Adrenal gland (tissue), 5 donors: ENCODE results near the gene PTPN1.

Experiments used
- CTCF ChIP-seq, 6 experiments: fragments of 450-650 bp in 4 of 6; fragments of 200-600 bp in 2 of 6; sonication (generic) in 1 of 6; IDR thresholded peaks; 1 replicate in 5 of 6; 2 replicates in 1 of 6; pipeline versions ENCODE4 v1.5.1 to v1.8.0; 2016 to 2021; ENCODE audit warnings: antibody characterized with exemption in 6 of 6, mild to moderate bottlenecking in 2 of 6, moderate library complexity in 1 of 6
- POLR2A ChIP-seq, 2 donors: fragments of 450-650 bp; IDR thresholded peaks; one replicate each; pipeline ENCODE4 v1.6.1; 2017; ENCODE audit warnings: antibody characterized with exemption in 2 of 2, mild to moderate bottlenecking in 2 of 2, moderate library complexity in 1 of 2
- donor health status: DM: no; HTN: no; CAD: no.

- TF ChIP-seq CTCF (IDR thresholded peaks at IDR 0.05) (peak in 4 of 6 experiments; percentile 2 to 32 (median 21)), POLR2A (IDR thresholded peaks at IDR 0.05) (no peak)
Measured at GRCh38 chr20:50504231-50504823, 5.9 kb upstream of the PTPN1 start.
